IMR-90 (cell line): ENCODE results near the gene TMEM63A.

ENCODE experiments used
- CTCF ChIP-seq: conservative IDR thresholded peaks from 2 replicates; pipeline ENCODE4 v1.5.1; 2012; ENCODE audit warnings: mild to moderate bottlenecking, low read depth, low read length, improper control_type of control experiment
- FOS ChIP-seq: fragments of 150-350 bp; IDR thresholded peaks from 2 replicates; pipeline ENCODE4 v1.6.1; 2016; ENCODE audit warnings: low read depth, low read length
- MXI1 ChIP-seq: IDR thresholded peaks from 2 replicates; pipeline ENCODE4 v1.6.1; 2012; ENCODE audit warnings: low read depth, mild to moderate bottlenecking, low read length, moderate library complexity, borderline replicate concordance
- POLR2A ChIP-seq: IDR thresholded peaks from 2 replicates; pipeline ENCODE4 v1.6.1; 2012; ENCODE audit warnings: mild to moderate bottlenecking, low read depth, low read length

GRCh38 chr1:225820522-225821120, 61.6 kb downstream of the TMEM63A start:
- TF ChIP-seq CTCF: no peak
- TF ChIP-seq POLR2A: no peak
- no peak for TF ChIP-seq FOS
- TF ChIP-seq MXI1: no peak
